Prostate gland (tissue), 2 donors: ENCODE data around the gene TOM1.

Experiments
- CTCF ChIP-seq, 4 experiments: fragments of 200-600 bp in 2 of 4; fragments of 450-650 bp in 2 of 4; sonication (generic) in 2 of 4; IDR thresholded peaks; 1 replicate in 3 of 4; 2 replicates in 1 of 4; pipeline ENCODE4 v1.5.1; 2016 to 2019; ENCODE audit warnings: antibody characterized with exemption in 4 of 4, mild to moderate bottlenecking in 2 of 4, moderate library complexity in 2 of 4
- POLR2A ChIP-seq: fragments of 450-650 bp; IDR thresholded peaks from one replicate; pipeline ENCODE4 v1.6.1; 2016; ENCODE audit warnings: antibody characterized with exemption, mild to moderate bottlenecking

GRCh38 chr22:35258191-35258988 is 41.3 kb upstream of the TOM1 start:
- no peak for TF ChIP-seq POLR2A
- TF ChIP-seq CTCF (IDR thresholded peaks at IDR 0.05) = no peak
